Measurements from ENCODE around the gene FOXA2. TPM values are rescaled to one million over a fixed set of nuclear protein-coding genes. Genes with fewer than 3 reads are reported as not detected.

Gene FOXA2
- total and polyA plus RNA-seq, 2 of the 13 experiments (the other 11 are each of a cell fraction or from before 2014, with no cell fraction given), result 8.8 to 12.2 TPM

DNA sequence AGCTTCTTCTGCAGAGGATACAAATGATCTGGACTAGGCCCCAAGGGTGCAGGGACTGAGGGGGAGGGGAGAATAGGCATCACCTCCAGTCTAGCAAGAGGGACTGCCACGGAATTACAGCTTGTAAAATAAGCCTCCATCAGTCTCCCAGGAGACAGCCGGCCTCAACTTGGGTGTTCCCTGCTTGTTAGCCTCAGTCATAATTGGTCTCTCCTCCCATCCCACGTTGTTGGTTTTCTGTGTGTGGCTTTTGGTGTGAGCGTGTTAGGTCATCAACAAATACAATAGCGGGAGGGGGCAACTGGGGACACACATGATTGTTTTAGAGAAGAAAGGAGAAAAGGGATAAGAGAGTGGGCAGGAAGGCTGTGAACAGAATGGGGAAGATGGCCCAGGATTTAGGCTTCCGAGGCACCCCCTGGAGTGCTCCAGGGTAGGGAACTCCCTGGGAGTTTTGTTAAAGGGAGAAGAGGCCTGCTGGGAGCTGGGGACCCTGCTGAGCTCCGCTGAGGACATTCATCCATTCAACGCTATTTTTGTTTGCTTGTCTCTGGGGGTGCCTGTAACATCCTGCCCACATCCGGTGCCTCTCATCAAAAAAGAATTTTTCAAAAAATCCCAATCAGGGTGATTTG, 9.2 kb downstream of the FOXA2 start (continued):
- TF ChIP-seq, protein P1, sequence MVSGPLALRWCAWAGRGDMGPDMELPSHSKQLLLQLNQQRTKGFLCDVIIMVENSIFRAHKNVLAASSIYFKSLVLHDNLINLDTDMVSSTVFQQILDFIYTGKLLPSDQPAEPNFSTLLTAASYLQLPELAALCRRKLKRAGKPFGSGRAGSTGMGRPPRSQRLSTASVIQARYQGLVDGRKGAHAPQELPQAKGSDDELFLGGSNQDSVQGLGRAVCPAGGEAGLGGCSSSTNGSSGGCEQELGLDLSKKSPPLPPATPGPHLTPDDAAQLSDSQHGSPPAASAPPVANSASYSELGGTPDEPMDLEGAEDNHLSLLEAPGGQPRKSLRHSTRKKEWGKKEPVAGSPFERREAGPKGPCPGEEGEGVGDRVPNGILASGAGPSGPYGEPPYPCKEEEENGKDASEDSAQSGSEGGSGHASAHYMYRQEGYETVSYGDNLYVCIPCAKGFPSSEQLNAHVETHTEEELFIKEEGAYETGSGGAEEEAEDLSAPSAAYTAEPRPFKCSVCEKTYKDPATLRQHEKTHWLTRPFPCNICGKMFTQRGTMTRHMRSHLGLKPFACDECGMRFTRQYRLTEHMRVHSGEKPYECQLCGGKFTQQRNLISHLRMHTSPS (CRISPR knock-in tag; IDR thresholded peaks at IDR 0.05; ENCODE audit: low read depth), result no peak
- no peak for TF ChIP-seq HMG20A (CRISPR knock-in tag; IDR thresholded peaks at IDR 0.05; ENCODE audit: borderline replicate concordance)
- TF ChIP-seq ZBTB7B (CRISPR knock-in tag; IDR thresholded peaks at IDR 0.05), result no peak
- TF ChIP-seq EHMT2 (IDR thresholded peaks at IDR 0.05; ENCODE audit: borderline replicate concordance, low read depth, low read length), result no peak
- no peak for TF ChIP-seq ZNF10 (CRISPR knock-in tag; IDR thresholded peaks at IDR 0.05; ENCODE audit: borderline replicate concordance, low read depth)
- TF ChIP-seq RFX3 (CRISPR knock-in tag; IDR thresholded peaks at IDR 0.05), result 0 out of 2 replicates have a peak, but pooled peaks have one; percentile 8
- TF ChIP-seq SCMH1 (CRISPR knock-in tag; IDR thresholded peaks at IDR 0.05; ENCODE audit: borderline replicate concordance), result no peak
- no peak for TF ChIP-seq HNRNPLL (IDR thresholded peaks at IDR 0.05; ENCODE audit: low read depth, low read length, poor library complexity, severe bottlenecking)
- no peak for TF ChIP-seq TARDBP (CRISPR knock-in tag; IDR thresholded peaks at IDR 0.05)
- TF ChIP-seq ZNF724P (CRISPR knock-in tag; IDR thresholded peaks at IDR 0.05; ENCODE audit: borderline replicate concordance), result peak; percentile 30; the same call in 1 of the 2 replicates
- TF ChIP-seq, protein P2, sequence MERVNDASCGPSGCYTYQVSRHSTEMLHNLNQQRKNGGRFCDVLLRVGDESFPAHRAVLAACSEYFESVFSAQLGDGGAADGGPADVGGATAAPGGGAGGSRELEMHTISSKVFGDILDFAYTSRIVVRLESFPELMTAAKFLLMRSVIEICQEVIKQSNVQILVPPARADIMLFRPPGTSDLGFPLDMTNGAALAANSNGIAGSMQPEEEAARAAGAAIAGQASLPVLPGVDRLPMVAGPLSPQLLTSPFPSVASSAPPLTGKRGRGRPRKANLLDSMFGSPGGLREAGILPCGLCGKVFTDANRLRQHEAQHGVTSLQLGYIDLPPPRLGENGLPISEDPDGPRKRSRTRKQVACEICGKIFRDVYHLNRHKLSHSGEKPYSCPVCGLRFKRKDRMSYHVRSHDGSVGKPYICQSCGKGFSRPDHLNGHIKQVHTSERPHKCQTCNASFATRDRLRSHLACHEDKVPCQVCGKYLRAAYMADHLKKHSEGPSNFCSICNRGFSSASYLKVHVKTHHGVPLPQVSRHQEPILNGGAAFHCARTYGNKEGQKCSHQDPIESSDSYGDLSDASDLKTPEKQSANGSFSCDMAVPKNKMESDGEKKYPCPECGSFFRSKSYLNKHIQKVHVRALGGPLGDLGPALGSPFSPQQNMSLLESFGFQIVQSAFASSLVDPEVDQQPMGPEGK (CRISPR knock-in tag; IDR thresholded peaks at IDR 0.05), result 0 out of 2 replicates have a peak, but pooled peaks have one; percentile 8
- TF ChIP-seq, protein P3, sequence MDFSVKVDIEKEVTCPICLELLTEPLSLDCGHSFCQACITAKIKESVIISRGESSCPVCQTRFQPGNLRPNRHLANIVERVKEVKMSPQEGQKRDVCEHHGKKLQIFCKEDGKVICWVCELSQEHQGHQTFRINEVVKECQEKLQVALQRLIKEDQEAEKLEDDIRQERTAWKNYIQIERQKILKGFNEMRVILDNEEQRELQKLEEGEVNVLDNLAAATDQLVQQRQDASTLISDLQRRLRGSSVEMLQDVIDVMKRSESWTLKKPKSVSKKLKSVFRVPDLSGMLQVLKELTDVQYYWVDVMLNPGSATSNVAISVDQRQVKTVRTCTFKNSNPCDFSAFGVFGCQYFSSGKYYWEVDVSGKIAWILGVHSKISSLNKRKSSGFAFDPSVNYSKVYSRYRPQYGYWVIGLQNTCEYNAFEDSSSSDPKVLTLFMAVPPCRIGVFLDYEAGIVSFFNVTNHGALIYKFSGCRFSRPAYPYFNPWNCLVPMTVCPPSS (IDR thresholded peaks at IDR 0.05), result no peak
- 0 out of 2 replicates have a peak, but pooled peaks have one; percentile 70 for TF ChIP-seq ZNF510 (CRISPR knock-in tag; IDR thresholded peaks at IDR 0.05; ENCODE audit: low read depth)
- TF ChIP-seq, protein P4, sequence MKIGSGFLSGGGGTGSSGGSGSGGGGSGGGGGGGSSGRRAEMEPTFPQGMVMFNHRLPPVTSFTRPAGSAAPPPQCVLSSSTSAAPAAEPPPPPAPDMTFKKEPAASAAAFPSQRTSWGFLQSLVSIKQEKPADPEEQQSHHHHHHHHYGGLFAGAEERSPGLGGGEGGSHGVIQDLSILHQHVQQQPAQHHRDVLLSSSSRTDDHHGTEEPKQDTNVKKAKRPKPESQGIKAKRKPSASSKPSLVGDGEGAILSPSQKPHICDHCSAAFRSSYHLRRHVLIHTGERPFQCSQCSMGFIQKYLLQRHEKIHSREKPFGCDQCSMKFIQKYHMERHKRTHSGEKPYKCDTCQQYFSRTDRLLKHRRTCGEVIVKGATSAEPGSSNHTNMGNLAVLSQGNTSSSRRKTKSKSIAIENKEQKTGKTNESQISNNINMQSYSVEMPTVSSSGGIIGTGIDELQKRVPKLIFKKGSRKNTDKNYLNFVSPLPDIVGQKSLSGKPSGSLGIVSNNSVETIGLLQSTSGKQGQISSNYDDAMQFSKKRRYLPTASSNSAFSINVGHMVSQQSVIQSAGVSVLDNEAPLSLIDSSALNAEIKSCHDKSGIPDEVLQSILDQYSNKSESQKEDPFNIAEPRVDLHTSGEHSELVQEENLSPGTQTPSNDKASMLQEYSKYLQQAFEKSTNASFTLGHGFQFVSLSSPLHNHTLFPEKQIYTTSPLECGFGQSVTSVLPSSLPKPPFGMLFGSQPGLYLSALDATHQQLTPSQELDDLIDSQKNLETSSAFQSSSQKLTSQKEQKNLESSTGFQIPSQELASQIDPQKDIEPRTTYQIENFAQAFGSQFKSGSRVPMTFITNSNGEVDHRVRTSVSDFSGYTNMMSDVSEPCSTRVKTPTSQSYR (CRISPR knock-in tag; IDR thresholded peaks at IDR 0.05; ENCODE audit: borderline replicate concordance), result peak; percentile 33; the same call in 1 of the 2 replicates
- no peak for TF ChIP-seq PHF20 (CRISPR knock-in tag; IDR thresholded peaks at IDR 0.05)
- TF ChIP-seq ARNT2 (CRISPR knock-in tag; IDR thresholded peaks at IDR 0.05; ENCODE audit: low read depth), result peak; percentile 33; the same call in 1 of the 2 replicates
- TF ChIP-seq ETV5 (CRISPR knock-in tag; IDR thresholded peaks at IDR 0.05; ENCODE audit: borderline replicate concordance), result peak; percentile 46; the same call in 1 of the 2 replicates
- TF ChIP-seq, protein P5, sequence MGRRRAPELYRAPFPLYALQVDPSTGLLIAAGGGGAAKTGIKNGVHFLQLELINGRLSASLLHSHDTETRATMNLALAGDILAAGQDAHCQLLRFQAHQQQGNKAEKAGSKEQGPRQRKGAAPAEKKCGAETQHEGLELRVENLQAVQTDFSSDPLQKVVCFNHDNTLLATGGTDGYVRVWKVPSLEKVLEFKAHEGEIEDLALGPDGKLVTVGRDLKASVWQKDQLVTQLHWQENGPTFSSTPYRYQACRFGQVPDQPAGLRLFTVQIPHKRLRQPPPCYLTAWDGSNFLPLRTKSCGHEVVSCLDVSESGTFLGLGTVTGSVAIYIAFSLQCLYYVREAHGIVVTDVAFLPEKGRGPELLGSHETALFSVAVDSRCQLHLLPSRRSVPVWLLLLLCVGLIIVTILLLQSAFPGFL (CRISPR knock-in tag; IDR thresholded peaks at IDR 0.05), result no peak
